K562 (cell line): ENCODE measurements around the gene PI4KA. TPM values are rescaled to one million over a fixed set of nuclear protein-coding genes. Genes with fewer than 3 reads are reported as not detected.

Experiments used
- ESRRA ChIP-seq: fragments of 450-650 bp; IDR thresholded peaks from 2 replicates; pipeline ENCODE4 v1.6.1; 2014; ENCODE audit warnings: low read depth, mild to moderate bottlenecking, moderate library complexity, borderline replicate concordance
- MAZ ChIP-seq, 2 experiments: fragments of 450-650 bp in 1 of 2; sonication (generic) in 1 of 2; formaldehyde crosslinking; IDR thresholded peaks in 1 of 2; conservative IDR thresholded peaks in 1 of 2; 2 replicates each; pipeline versions ENCODE4 v1.4.0 to v1.5.0; 2020; ENCODE audit warnings: mild to moderate bottlenecking in 1 of 2, missing genetic modification reagents in 1 of 2
- SIN3B ChIP-seq: fragments of 450-650 bp; IDR thresholded peaks from 2 replicates; pipeline ENCODE4 v1.6.1; 2017; ENCODE audit warnings: low read depth, mild to moderate bottlenecking, moderate library complexity
- ZNF134 ChIP-seq: fragments of 250-450 bp; sonication (Bioruptor Pico); conservative IDR thresholded peaks from 2 replicates; pipeline ENCODE4 v1.4.0; 2020
- ZNF764 ChIP-seq: fragments of 250-450 bp; sonication (Bioruptor Pico); IDR thresholded peaks from 2 replicates; pipeline ENCODE4 v1.4.0; 2020; ENCODE audit warnings: low read depth, mild to moderate bottlenecking, moderate library complexity
- ZSCAN29 ChIP-seq: fragments of 450-650 bp; IDR thresholded peaks from 2 replicates; pipeline ENCODE4 v1.6.1; 2017
- polyA plus RNA-seq, 8 experiments: library from polyadenylated mRNA; depleted of rRNA in 4 of 8; stranded (reverse) in 5 of 8; unstranded in 3 of 8; fragments of >200 nt; fragmentation: Nextera tagmentation in 2 of 8; fragmentation: Illumina TruSeq in 1 of 8; extraction: Ambion mirVana in 2 of 8; extraction: Trizol in 1 of 8; gene quantifications; 2 replicates each; pipeline versions ENCODE4 v1.2.1 to v1.2.3, GENCODE V29; 2011 to 2014; ENCODE audit warnings: inconsistent platforms in 1 of 8, missing spikeins in 1 of 8
- total RNA-seq, 7 experiments: library from RNA; depleted of rRNA in 6 of 7; stranded (reverse); fragments of >200 nt in 6 of 7; fragmentation: Illumina TruSeq in 2 of 7; extraction: Trizol in 2 of 7; gene quantifications; 2 replicates each; pipeline versions ENCODE4 v1.2.1 to v1.2.3, GENCODE V29; 2011 to 2021; ENCODE audit warnings: low replicate concordance in 1 of 7
- TF ChIP-seq, protein P1 (sequence below): sonication (generic); formaldehyde crosslinking; IDR thresholded peaks from 2 replicates; pipeline ENCODE4 v1.8.1; 2023; ENCODE audit warnings: mild to moderate bottlenecking, missing genetic modification reagents
- TF ChIP-seq, protein P2 (sequence below), 2 experiments: fragments of 450-650 bp; formaldehyde crosslinking in 1 of 2; IDR thresholded peaks; 2 replicates each; pipeline versions ENCODE4 v1.4.0 to v1.6.1; 2014 to 2020; ENCODE audit warnings: mild to moderate bottlenecking in 2 of 2, borderline replicate concordance in 1 of 2, low read depth in 1 of 2
- TF ChIP-seq, protein P3 (sequence below): fragments of 450-650 bp; IDR thresholded peaks from 2 replicates; pipeline ENCODE4 v1.6.1; 2016; ENCODE audit warnings: borderline replicate concordance

The PI4KA gene
- total and polyA plus RNA-seq, 9 of the 15 experiments (the other 6 are each of a cell fraction or from before 2014, with no cell fraction given): 7.3 to 187 (median 84.7) TPM

DNA sequence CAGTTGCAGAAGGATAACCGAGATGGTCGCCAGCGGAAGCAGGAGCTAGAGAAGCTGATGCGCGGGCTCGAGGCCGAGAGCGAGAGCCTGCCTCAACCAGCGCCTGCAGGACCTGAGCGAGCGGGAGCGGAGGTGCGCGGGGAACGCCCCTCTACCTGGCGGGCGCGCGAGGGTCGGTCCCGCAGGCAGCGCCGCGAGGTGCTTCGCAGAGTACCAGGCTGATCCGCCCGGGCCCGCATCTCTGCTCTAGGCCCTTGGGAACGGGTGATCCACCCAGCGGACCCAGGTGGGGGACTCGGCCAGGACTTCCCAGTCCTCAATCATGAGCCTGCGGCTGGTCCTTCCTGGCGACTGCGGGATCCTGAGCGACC lies 156.5 kb downstream of the PI4KA start (continued):
- TF ChIP-seq MAZ (CRISPR knock-in tag; conservative IDR thresholded peaks at IDR 0.05 in 1 of 2, IDR thresholded peaks at IDR 0.05 in 1 of 2) (peak in 1 of 2 experiments; percentile 15; a peak in 1 of 4 replicates), SIN3B (peak; percentile 56; the same call in 1 of the 2 replicates), ZNF764 (CRISPR knock-in tag) (0 out of 2 replicates have a peak, but pooled peaks have one; percentile 34), ZNF134 (peak; percentile 16; the same call in 1 of the 2 replicates), ESRRA (0 out of 2 replicates have a peak, but pooled peaks have one; percentile 29), ZSCAN29 (0 out of 2 replicates have a peak, but pooled peaks have one; percentile 29)
- TF ChIP-seq, protein P1, sequence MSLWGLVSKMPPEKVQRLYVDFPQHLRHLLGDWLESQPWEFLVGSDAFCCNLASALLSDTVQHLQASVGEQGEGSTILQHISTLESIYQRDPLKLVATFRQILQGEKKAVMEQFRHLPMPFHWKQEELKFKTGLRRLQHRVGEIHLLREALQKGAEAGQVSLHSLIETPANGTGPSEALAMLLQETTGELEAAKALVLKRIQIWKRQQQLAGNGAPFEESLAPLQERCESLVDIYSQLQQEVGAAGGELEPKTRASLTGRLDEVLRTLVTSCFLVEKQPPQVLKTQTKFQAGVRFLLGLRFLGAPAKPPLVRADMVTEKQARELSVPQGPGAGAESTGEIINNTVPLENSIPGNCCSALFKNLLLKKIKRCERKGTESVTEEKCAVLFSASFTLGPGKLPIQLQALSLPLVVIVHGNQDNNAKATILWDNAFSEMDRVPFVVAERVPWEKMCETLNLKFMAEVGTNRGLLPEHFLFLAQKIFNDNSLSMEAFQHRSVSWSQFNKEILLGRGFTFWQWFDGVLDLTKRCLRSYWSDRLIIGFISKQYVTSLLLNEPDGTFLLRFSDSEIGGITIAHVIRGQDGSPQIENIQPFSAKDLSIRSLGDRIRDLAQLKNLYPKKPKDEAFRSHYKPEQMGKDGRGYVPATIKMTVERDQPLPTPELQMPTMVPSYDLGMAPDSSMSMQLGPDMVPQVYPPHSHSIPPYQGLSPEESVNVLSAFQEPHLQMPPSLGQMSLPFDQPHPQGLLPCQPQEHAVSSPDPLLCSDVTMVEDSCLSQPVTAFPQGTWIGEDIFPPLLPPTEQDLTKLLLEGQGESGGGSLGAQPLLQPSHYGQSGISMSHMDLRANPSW (CRISPR knock-in tag): peak; percentile 63; the same call in 1 of the 2 replicates
- TF ChIP-seq, protein P2, sequence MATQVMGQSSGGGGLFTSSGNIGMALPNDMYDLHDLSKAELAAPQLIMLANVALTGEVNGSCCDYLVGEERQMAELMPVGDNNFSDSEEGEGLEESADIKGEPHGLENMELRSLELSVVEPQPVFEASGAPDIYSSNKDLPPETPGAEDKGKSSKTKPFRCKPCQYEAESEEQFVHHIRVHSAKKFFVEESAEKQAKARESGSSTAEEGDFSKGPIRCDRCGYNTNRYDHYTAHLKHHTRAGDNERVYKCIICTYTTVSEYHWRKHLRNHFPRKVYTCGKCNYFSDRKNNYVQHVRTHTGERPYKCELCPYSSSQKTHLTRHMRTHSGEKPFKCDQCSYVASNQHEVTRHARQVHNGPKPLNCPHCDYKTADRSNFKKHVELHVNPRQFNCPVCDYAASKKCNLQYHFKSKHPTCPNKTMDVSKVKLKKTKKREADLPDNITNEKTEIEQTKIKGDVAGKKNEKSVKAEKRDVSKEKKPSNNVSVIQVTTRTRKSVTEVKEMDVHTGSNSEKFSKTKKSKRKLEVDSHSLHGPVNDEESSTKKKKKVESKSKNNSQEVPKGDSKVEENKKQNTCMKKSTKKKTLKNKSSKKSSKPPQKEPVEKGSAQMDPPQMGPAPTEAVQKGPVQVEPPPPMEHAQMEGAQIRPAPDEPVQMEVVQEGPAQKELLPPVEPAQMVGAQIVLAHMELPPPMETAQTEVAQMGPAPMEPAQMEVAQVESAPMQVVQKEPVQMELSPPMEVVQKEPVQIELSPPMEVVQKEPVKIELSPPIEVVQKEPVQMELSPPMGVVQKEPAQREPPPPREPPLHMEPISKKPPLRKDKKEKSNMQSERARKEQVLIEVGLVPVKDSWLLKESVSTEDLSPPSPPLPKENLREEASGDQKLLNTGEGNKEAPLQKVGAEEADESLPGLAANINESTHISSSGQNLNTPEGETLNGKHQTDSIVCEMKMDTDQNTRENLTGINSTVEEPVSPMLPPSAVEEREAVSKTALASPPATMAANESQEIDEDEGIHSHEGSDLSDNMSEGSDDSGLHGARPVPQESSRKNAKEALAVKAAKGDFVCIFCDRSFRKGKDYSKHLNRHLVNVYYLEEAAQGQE (IDR thresholded peaks at IDR 0.05; ENCODE audit: borderline replicate concordance): peak; percentile 51
- TF ChIP-seq, protein P2 (CRISPR knock-in tag; IDR thresholded peaks at IDR 0.05; ENCODE audit: low read depth): 0 out of 2 replicates have a peak, but pooled peaks have one; percentile 68
- TF ChIP-seq, protein P3, sequence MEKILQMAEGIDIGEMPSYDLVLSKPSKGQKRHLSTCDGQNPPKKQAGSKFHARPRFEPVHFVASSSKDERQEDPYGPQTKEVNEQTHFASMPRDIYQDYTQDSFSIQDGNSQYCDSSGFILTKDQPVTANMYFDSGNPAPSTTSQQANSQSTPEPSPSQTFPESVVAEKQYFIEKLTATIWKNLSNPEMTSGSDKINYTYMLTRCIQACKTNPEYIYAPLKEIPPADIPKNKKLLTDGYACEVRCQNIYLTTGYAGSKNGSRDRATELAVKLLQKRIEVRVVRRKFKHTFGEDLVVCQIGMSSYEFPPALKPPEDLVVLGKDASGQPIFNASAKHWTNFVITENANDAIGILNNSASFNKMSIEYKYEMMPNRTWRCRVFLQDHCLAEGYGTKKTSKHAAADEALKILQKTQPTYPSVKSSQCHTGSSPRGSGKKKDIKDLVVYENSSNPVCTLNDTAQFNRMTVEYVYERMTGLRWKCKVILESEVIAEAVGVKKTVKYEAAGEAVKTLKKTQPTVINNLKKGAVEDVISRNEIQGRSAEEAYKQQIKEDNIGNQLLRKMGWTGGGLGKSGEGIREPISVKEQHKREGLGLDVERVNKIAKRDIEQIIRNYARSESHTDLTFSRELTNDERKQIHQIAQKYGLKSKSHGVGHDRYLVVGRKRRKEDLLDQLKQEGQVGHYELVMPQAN: peak; percentile 15; the same call in 1 of the 2 replicates
